ENCODE data around the gene NPSR1. TPM values are rescaled to one million over a fixed set of nuclear protein-coding genes. Genes with fewer than 3 reads are reported as not detected.

Gene NPSR1
- total and polyA plus RNA-seq, 9 of the 15 experiments (the other 6 are each of a cell fraction or from before 2014, with no cell fraction given): not detected

GRCh38 chr7:34750636-34751035, 92.6 kb downstream of the NPSR1 start:
- Histone ChIP-seq H3K9me3 (replicated peaks; ENCODE audit: control insufficient read depth, insufficient read depth, low read depth, low read length) (no peaks in the 10 kb centered on the region), H3K27me3 (ENCODE audit: control insufficient read depth in 2 of 2, insufficient read depth in 2 of 2, low read length in 2 of 2) (no peaks in the 10 kb centered on the region), H3K9ac (ENCODE audit: insufficient read depth in 1 of 2, low read depth in 2 of 2, low read length in 2 of 2) (no peak overlapping the region), H3K36me3 (ENCODE audit: control insufficient read depth, insufficient read depth, low read length) (no peaks in the 10 kb centered on the region), H3K27ac (ENCODE audit: extremely low read depth, low read depth, low read length) (no peak overlapping the region), H4K20me1 (replicated peaks; ENCODE audit: control insufficient read depth, insufficient read depth, low read length) (no peaks in the 10 kb centered on the region), H3K4me1 (replicated peaks in 1 of 2; ENCODE audit: control insufficient read depth in 2 of 2, insufficient read depth in 2 of 2, low read length in 2 of 2) (no peaks in the 10 kb centered on the region), H3K79me2 (ENCODE audit: control insufficient read depth, insufficient read depth, low read length) (no peaks in the 10 kb centered on the region), H2AFZ (ENCODE audit: low read depth, low read length) (no peak overlapping the region), H3K9me1 (ENCODE audit: control insufficient read depth, insufficient read depth, low read length) (no peaks in the 10 kb centered on the region), H3K4me3 (no peak overlapping the region), H3K4me2 (ENCODE audit: insufficient read depth, low read length) (no peak overlapping the region)
- CTCF ChIA-PET (ENCODE audit: low intra/inter-chr PET ratio): no interaction called here
- FAIRE-seq: no peak
- 0% methylated on average over 2 of the region's 2 CpGs for WGBS (ENCODE audit: insufficient coverage, low coverage, missing lambda C conversion rate)
- no peak for TF ChIP-seq TSC22D4 (tag; IDR thresholded peaks at IDR 0.05)
- no peak for TF ChIP-seq ZFX (CRISPR knock-in tag; IDR thresholded peaks at IDR 0.05)
- TF ChIP-seq BMI1 (IDR thresholded peaks at IDR 0.05; ENCODE audit: low read length): no peak
- TF ChIP-seq ZNF24 (IDR thresholded peaks at IDR 0.05): no peak
- no peak for TF ChIP-seq MCM7 (IDR thresholded peaks at IDR 0.05)
- TF ChIP-seq CC2D1A (IDR thresholded peaks at IDR 0.05): no peak
- in situ Hi-C loops (cut with MboI): no loop called here
- ATAC-seq: no peak
- no peak for DNase-seq (ENCODE audit: extremely low read depth in 1 of 4, low spot score in 3 of 4)
- no TSS peak for BruUV-seq (replicated peaks)
- POLR2A ChIA-PET: no interaction called here
- intact Hi-C loops (cut with micrococcal nuclease): no loop called here

- H3K79me2 ChIP-seq (ENCODE audit: control insufficient read depth, insufficient read depth, low read length): no peaks in the 10 kb centered on the region
- CTCF ChIA-PET (ENCODE audit: low intra/inter-chr PET ratio): no interaction called here
- H4K20me1 ChIP-seq (replicated peaks; ENCODE audit: control insufficient read depth, insufficient read depth, low read length): no peaks in the 10 kb centered on the region
- 0% methylated on average over 11 of the region's 11 CpGs for WGBS (ENCODE audit: insufficient coverage, low coverage, missing lambda C conversion rate)
- in situ Hi-C loops (cut with MboI): no loop called here
- H3K9ac ChIP-seq (ENCODE audit: insufficient read depth in 1 of 2, low read depth in 2 of 2, low read length in 2 of 2): no peak overlapping the region
- no peak overlapping the region for H3K27ac ChIP-seq (ENCODE audit: extremely low read depth, low read depth, low read length)
- FAIRE-seq (no peak), DNase-seq (ENCODE audit: extremely low read depth in 1 of 4, low spot score in 3 of 4) (no peak), ATAC-seq (no peak)
- POLR2A ChIA-PET: interaction anchor here (0.6 kb wide), 1 partner anchor 26 kb away, joined by 3 read pairs; no protein-coding TSS in a partner anchor
- H3K9me1 ChIP-seq (ENCODE audit: control insufficient read depth, insufficient read depth, low read length): no peaks in the 10 kb centered on the region
- no peaks in the 10 kb centered on the region for H3K27me3 ChIP-seq (ENCODE audit: control insufficient read depth in 2 of 2, insufficient read depth in 2 of 2, low read length in 2 of 2)
- H3K4me2 ChIP-seq (ENCODE audit: insufficient read depth, low read length): no peak overlapping the region
- intact Hi-C loops (cut with micrococcal nuclease): no loop called here
- H2AFZ ChIP-seq (ENCODE audit: low read depth, low read length): no peak overlapping the region
- no peaks in the 10 kb centered on the region for H3K4me1 ChIP-seq (replicated peaks in 1 of 2; ENCODE audit: control insufficient read depth in 2 of 2, insufficient read depth in 2 of 2, low read length in 2 of 2)
- no peaks in the 10 kb centered on the region for H3K36me3 ChIP-seq (ENCODE audit: control insufficient read depth, insufficient read depth, low read length)
- BruUV-seq (replicated peaks): no TSS peak
- H3K9me3 ChIP-seq (replicated peaks; ENCODE audit: control insufficient read depth, insufficient read depth, low read depth, low read length): no peaks in the 10 kb centered on the region
- no peak overlapping the region for H3K4me3 ChIP-seq
- TF ChIP-seq CBFA2T2 (conservative IDR thresholded peaks at IDR 0.05): no peak
- no peak for TF ChIP-seq RBM25 (IDR thresholded peaks at IDR 0.05; ENCODE audit: low read depth, low read length, severe bottlenecking)
- TF ChIP-seq ETV1 (tag; conservative IDR thresholded peaks at IDR 0.05; ENCODE audit: low read depth): no peak
- TF ChIP-seq FOXA3 (CRISPR knock-in tag; conservative IDR thresholded peaks at IDR 0.05 in 1 of 2, IDR thresholded peaks at IDR 0.05 in 1 of 2): no peak
- no peak for TF ChIP-seq ZNF583 (CRISPR knock-in tag; IDR thresholded peaks at IDR 0.05)
- TF ChIP-seq HNRNPH1 (optimal IDR thresholded peaks at IDR 0.05; ENCODE audit: low read depth, low read length): no peak
- TF ChIP-seq MTF1 (CRISPR knock-in tag; IDR thresholded peaks at IDR 0.05; ENCODE audit: borderline replicate concordance): no peak
- no peak for TF ChIP-seq MCM5 (IDR thresholded peaks at IDR 0.05; ENCODE audit: low read depth)
- TF ChIP-seq COPS2 (conservative IDR thresholded peaks at IDR 0.05): no peak
- no peak for TF ChIP-seq CBX3 (IDR thresholded peaks at IDR 0.05; ENCODE audit: borderline replicate concordance in 1 of 2, low read length in 2 of 2)
- no peak for TF ChIP-seq NFIC (IDR thresholded peaks at IDR 0.05)
- TF ChIP-seq ZZZ3 (IDR thresholded peaks at IDR 0.05): no peak
- TF ChIP-seq NFRKB (IDR thresholded peaks at IDR 0.05; ENCODE audit: low read depth): no peak
- TF ChIP-seq HDGF (IDR thresholded peaks at IDR 0.05): no peak
These were observed 94.0 kb downstream of the NPSR1 start for GRCh38 chr7:34751725-34752643.

Measured in K562 (cell line).